IMR-90 (cell line): Measurements from ENCODE around the gene PAQR5.

Experiments
- CHD1 ChIP-seq: IDR thresholded peaks from 2 replicates; pipeline ENCODE4 v1.6.1; 2012; ENCODE audit warnings: low read depth, low read length, improper control_type of control experiment
- CTCF ChIP-seq: conservative IDR thresholded peaks from 2 replicates; pipeline ENCODE4 v1.5.1; 2012; ENCODE audit warnings: mild to moderate bottlenecking, low read depth, low read length, improper control_type of control experiment
- POLR2A ChIP-seq: IDR thresholded peaks from 2 replicates; pipeline ENCODE4 v1.6.1; 2012; ENCODE audit warnings: mild to moderate bottlenecking, low read depth, low read length

GRCh38 chr15:69285834-69286233 is 12.9 kb upstream of the PAQR5 start:
- no peak for TF ChIP-seq CHD1
- no peak for TF ChIP-seq CTCF
- no peak for TF ChIP-seq POLR2A
